AG10803 (cell line): ENCODE results near the gene PSMB10.

Experiments
- DNase-seq: peaks from one replicate; pipeline ENCODE4 v3.0.0; 2010; ENCODE audit warnings: low read depth
- H3K4me3 ChIP-seq: 2 replicates; pipeline ENCODE4 v1.5.1; 2011; ENCODE audit warnings: mild to moderate bottlenecking, low read length, control low read depth
- TF ChIP-seq, protein P1 (sequence below): conservative IDR thresholded peaks from 2 replicates; pipeline ENCODE4 v1.5.1; 2011; ENCODE audit warnings: mild to moderate bottlenecking, low read length, control low read depth, inconsistent platforms

Gene PSMB10

DNA sequence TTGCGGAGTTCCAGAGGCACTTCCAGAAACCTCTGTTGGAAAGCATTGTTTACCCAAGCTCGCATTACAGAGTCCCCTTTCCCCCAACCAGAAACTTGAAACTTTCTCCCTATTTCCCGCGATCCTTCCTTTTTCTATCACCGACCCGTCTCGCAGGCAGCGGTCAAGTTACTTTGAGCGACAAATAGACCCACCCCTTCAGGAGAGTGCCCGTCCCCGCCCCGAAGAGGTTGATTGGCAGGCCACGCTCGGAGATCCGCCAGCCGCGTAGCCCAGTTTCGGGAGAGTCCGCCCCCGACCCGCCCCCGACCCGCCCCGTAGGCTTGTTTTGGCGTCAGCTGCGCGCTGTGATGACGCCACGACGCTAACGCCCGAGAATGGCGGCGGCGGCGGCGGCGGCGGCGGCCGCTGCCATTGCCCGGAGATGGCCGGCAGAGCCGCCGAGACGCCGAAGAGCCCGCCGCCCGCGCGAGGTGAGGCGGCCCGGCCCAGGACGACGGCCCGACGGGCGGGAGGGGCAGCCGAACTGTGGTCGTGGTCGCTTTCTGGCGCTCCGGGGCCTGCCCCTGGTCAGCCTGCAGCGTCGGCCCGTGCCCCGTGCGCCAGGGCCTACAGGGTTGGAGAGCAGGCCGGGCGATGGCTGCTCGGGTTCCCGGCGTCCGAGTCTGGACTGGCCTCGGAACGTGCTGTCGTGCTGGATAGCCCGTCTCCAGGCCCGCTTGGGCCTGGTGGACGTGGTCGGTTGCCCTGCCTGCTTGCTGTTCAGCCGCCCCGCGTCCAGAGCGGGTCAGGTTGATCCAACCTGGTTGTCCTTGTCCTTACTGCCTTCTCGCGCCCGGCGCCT is 43.5 kb downstream of the PSMB10 start, which contains the start of gene PSKH1:
TSS of gene PSKH1 (plus strand) at position 356 of the 844 bp plus-strand sequence. CDS start 15,496 bp downstream, outside the sequence.
- TF ChIP-seq, protein P1, sequence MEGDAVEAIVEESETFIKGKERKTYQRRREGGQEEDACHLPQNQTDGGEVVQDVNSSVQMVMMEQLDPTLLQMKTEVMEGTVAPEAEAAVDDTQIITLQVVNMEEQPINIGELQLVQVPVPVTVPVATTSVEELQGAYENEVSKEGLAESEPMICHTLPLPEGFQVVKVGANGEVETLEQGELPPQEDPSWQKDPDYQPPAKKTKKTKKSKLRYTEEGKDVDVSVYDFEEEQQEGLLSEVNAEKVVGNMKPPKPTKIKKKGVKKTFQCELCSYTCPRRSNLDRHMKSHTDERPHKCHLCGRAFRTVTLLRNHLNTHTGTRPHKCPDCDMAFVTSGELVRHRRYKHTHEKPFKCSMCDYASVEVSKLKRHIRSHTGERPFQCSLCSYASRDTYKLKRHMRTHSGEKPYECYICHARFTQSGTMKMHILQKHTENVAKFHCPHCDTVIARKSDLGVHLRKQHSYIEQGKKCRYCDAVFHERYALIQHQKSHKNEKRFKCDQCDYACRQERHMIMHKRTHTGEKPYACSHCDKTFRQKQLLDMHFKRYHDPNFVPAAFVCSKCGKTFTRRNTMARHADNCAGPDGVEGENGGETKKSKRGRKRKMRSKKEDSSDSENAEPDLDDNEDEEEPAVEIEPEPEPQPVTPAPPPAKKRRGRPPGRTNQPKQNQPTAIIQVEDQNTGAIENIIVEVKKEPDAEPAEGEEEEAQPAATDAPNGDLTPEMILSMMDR = no peak
- peak within 1 kb of the TSS; percentile 92 for H3K4me3 ChIP-seq
- peak; percentile 92 for DNase-seq

DNA sequence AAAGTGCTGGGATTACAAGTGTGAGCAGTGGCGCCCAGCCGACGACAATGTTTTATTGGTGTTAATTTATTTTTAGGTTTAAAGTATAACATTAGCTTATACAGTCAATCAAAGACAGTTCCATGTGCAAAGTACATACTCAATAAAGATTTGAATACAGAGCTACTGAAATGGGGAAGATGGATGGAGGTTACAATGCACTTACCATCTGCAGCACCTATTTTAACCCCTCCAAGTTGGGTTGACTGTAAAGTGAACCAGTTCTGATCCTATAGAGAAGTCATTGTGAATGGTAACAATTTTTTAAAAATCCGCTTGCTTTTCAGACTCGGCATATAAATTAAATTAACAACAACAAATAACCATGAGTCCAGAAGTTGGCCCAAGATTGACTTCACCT is 44.3 kb downstream of the PSMB10 start:
- no peak for DNase-seq
- TF ChIP-seq, protein P1 = no peak
- H3K4me3 ChIP-seq = peak overlapping the region; percentile 64

DNA sequence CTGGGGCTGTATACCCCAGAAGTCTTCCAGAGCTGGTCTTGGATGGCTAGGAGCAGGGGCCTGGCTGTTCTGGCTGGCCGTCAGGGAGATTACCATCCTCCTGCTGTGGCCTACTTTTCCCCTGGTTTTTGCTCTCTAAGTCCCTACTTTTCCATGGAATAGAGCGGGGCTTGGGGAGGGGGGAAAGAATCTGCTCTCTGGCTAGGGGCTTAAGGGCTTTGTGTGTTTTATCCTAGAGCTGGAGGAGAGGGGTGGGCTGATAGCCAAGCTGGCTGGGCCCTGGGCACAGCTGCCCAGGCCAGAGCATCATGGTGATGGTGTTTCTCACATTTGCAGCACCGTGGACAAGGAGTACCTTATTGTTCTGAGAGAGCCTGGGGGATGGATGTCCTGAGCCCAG is 48.3 kb downstream of the PSMB10 start:
- no peak for DNase-seq
- TF ChIP-seq, protein P1 = no peak
- no peak overlapping the region for H3K4me3 ChIP-seq

GRCh38 chr16:67886387-67886786 is 50.3 kb downstream of the PSMB10 start:
- H3K4me3 ChIP-seq = no peak overlapping the region
- TF ChIP-seq, protein P1 = no peak
- no peak for DNase-seq

- TF ChIP-seq, protein P1 = no peak
- DNase-seq = no peak
- no peak overlapping the region for H3K4me3 ChIP-seq
These were observed 50.7 kb downstream of the PSMB10 start for GRCh38 chr16:67885976-67886375.

DNA sequence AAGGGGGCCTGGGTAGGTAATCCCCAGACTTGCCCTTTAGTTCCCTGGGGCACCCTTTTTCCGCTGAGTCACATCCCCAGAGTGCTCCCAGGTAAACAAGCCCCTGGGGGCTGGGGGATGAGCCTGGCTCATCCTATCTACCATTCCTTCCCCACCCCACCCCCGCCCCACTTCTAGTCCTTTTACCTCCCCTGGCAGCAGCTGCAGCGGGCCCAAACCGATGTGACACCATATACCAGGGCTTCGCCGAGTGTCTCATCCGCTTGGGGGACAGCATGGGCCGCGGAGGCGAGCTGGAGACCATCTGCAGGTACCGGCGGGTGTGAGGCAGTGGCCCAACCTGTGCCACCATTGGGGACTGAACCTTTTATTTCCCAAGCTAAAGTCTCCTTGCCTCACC is 51.1 kb downstream of the PSMB10 start:
- H3K4me3 ChIP-seq = no peak overlapping the region
- TF ChIP-seq, protein P1 = no peak
- DNase-seq = no peak

- TF ChIP-seq, protein P1 = no peak
- DNase-seq = peak; percentile 87
- no peak within 1 kb of the TSS for H3K4me3 ChIP-seq
These were observed 52.0 kb downstream of the PSMB10 start, which contains the start of gene NRN1L for GRCh38 chr16:67884684-67885083. TSS of gene NRN1L (plus strand) at chr16:67884885. CDS start at chr16:67884904, 19 bp downstream.
